Measurements from ENCODE around the gene PSMB5. TPM values are rescaled to one million over a fixed set of nuclear protein-coding genes. Genes with fewer than 3 reads are reported as not detected.

PSMB5 gene
- total and polyA plus RNA-seq, 12 donors = 35.6 to 206 (median 122) TPM

DNA sequence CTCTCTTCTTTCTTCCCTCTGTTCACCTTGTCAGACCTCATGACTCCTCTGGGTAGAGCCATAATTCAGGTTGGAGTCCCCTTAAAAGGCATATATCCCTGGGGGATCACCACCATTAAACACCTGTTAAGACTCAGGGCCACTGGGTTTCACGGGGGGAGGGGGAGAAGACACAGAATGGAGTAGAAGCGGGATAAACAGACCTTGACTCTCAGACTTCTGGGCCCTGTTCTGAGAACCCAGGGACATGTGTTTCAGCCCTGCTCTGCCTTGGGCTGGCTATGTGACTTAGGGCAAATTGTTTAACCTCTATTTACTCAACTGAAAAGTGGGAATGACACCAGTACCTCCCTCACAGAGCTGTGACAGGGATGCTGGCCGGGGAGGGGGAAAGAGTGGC is 18.0 kb upstream of the PSMB5 start:
- H3K27ac ChIP-seq = no peak overlapping the region
- peaks cover 0 to 22% (median 18%) of the 10 kb centered on the region in 9 donors for H3K4me1 ChIP-seq
- TF ChIP-seq CTCF (IDR thresholded peaks at IDR 0.05) = no peak
- no peak for ATAC-seq
- DNase-seq = no peak
- H3K4me3 ChIP-seq = no peak overlapping the region
- no peaks in the 10 kb centered on the region for H3K27me3 ChIP-seq
- no peaks in the 10 kb centered on the region for H3K9me3 ChIP-seq
- intact Hi-C loops (cut with DNase I) = loop anchor here in 3 of 10 donors (2.0 to 10.0 kb wide), 3 partner anchors 55 to 498 kb away; no protein-coding TSS in a partner anchor
- no peaks in the 10 kb centered on the region for H3K36me3 ChIP-seq
- 77 to 89% methylated on average over 3 of the region's 3 CpGs for WGBS, 2 donors

DNA sequence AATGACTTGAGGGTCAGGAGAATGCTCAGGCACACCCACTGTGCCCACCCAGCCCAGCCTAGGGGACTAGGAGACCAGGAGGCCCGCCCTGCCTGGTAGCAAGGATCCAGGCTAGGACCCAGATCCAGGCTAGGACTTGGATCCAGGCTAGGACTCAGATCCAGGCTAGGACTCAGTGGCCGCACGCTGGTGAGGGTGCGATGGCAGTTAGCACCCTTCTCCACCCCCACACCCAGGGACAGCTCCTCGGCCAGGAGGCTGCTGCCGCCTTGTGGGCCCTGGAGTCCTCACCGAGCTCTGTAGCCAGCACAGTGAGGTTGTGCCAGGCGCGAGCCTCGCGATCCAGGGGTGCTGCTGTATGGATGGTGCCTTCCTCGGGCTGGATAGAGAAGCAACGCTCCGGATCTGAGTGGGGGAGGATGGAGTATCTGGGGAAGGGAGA is 17.5 kb upstream of the PSMB5 start:
- TF ChIP-seq CTCF (IDR thresholded peaks at IDR 0.05) = peak in 7 of 9 donors; percentile 16 to 47 (median 33)
- H3K36me3 ChIP-seq = no peaks in the 10 kb centered on the region
- ATAC-seq = peak in 5 of 8 donors; percentile 31 to 56 (median 41)
- H3K4me3 ChIP-seq = no peak overlapping the region
- 53 to 62% methylated on average over 14 of the region's 14 CpGs for WGBS, 2 donors
- H3K4me1 ChIP-seq = peaks cover under 1 to 26% (median 18%) of the 10 kb centered on the region in 9 donors
- H3K27me3 ChIP-seq = no peaks in the 10 kb centered on the region
- no peak overlapping the region for H3K27ac ChIP-seq
- DNase-seq = no peak
- H3K9me3 ChIP-seq = no peaks in the 10 kb centered on the region
- intact Hi-C loops (cut with DNase I) = loop anchor here in 3 of 10 donors (2.0 to 10.0 kb wide), 3 partner anchors 55 to 497 kb away; no protein-coding TSS in a partner anchor

DNA sequence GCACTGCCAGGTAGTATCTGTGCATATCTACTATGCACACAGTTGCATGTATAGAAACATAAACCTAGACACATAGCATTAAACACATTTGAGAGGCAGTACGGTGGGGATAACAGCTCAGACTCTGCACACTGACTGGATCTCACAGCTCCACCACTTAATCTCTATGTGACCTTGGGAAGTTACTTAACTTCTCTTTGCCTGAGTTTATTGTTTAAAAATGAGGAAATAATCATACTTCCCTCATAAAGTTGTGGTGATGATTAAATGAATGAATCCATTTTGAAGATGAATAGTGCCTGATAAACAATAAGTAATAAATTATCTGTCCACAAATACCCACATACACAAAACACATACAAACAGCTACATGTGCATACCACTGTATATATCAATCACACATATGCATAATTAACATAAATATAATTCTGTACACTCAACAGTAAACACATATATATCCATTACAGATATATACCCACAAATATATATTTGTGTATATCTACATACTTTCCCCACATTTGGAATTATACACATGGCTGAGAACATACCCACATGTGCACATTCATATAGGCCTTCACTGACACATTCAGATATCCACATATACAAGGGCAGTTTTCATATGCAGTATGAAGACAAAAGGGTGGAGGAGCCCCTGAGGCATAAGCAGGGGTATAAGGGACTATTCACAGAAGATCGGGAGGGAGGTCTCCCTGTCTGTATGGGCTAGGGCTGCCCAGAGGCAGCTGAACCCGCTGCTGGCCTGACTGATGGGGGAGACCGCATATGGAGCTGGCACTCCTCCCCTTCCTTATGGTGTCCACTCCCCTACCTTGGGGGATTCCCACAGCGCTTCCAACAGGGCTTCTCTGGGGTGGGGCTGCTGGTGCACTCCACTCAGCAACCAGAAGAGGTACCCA is 16.7 kb upstream of the PSMB5 start:
- Histone ChIP-seq H3K9me3 (no peaks in the 10 kb centered on the region), H3K27ac (no peak overlapping the region), H3K4me1 (peaks cover 2 to 26% (median 14%) of the 10 kb centered on the region in 9 donors), H3K27me3 (no peaks in the 10 kb centered on the region), H3K36me3 (no peaks in the 10 kb centered on the region), H3K4me3 (no peak overlapping the region)
- no peak for TF ChIP-seq CTCF (IDR thresholded peaks at IDR 0.05)
- no peak for DNase-seq
- intact Hi-C loops (cut with DNase I) = loop anchor here in 3 of 10 donors (2.0 to 10.0 kb wide), 3 partner anchors 54 to 497 kb away; no protein-coding TSS in a partner anchor
- 76 to 79% methylated on average over 5 of the region's 5 CpGs for WGBS, 2 donors
- no peak for ATAC-seq

- peaks cover 2 to 33% (median 18%) of the 10 kb centered on the region in 9 donors for H3K4me1 ChIP-seq
- TF ChIP-seq CTCF (IDR thresholded peaks at IDR 0.05) = no peak
- H3K27me3 ChIP-seq = no peaks in the 10 kb centered on the region
- H3K27ac ChIP-seq = no peak overlapping the region
- 99% methylated on average over 9 of the region's 9 CpGs for WGBS, 2 donors
- no peaks in the 10 kb centered on the region for H3K36me3 ChIP-seq
- H3K9me3 ChIP-seq = no peaks in the 10 kb centered on the region
- ATAC-seq = no peak
- intact Hi-C loops (cut with DNase I) = no loop called here
- no peak for DNase-seq
- no peak overlapping the region for H3K4me3 ChIP-seq
These were observed 14.3 kb upstream of the PSMB5 start for GRCh38 chr14:23049011-23049410.

Data from heart right ventricle (tissue), 16 donors.